HCT116 (cell line): Measurements from ENCODE around the gene LRRFIP1. TPM values are rescaled to one million over a fixed set of nuclear protein-coding genes. Genes with fewer than 3 reads are reported as not detected.

ENCODE experiments used
- ATAC-seq: fragments of 200-7000 bp; cut with Tn5 transposase; 2 replicates; pipeline ENCODE4 v1.9.1; 2020; ENCODE audit warnings: mild to moderate bottlenecking, moderate library complexity
- BruUV-seq: library from RNA; stranded (reverse); fragments of 400-500 nt; replicated peaks from 2 replicates; lab custom pipeline; 2021; lab: Mats Ljungman, UMichigan
- CTCF ChIA-PET: fragments of 300-600 bp; sonication (Branson Sonifier 250); formaldehyde crosslinking; loops from one replicate; lab custom pipeline; 2021; ENCODE audit warnings: antibody characterized with exemption; lab: Charles Lee
- POLR2A ChIA-PET: fragments of 300-600, 350-600 bp; sonication (Branson Sonifier 250); formaldehyde crosslinking; loops from one replicate; lab custom pipeline; 2021; ENCODE audit warnings: antibody characterized with exemption; lab: Charles Lee
- RAD21 ChIA-PET, 2 experiments: fragments of 300-600 bp; sonication (Branson Sonifier 250); formaldehyde crosslinking; loops; one replicate each; lab custom pipeline; 2023; ENCODE audit warnings: low total read pairs in 2 of 2; ENCODE audit not compliant: uncharacterized antibody in 2 of 2, unreplicated experiment in 2 of 2, low non-redundant PET in 1 of 2; lab: Charles Lee
- DNase-seq: peaks from one replicate; pipeline ENCODE4 v3.0.0-alpha.2; 2010; ENCODE audit warnings: low read depth, low spot score
- H2AFZ ChIP-seq: fragments of 200-600 bp; shearing (Covaris generic), sonication (generic); 2 replicates; pipeline ENCODE4 v1.6.1; 2017; ENCODE audit warnings: low read depth, mixed run types, mixed read lengths, antibody characterized with exemption, low read length; ENCODE audit not compliant: poor library complexity, severe bottlenecking
- H3K27ac ChIP-seq: 2 replicates; pipeline ENCODE4 v1.5.1; 2012; ENCODE audit warnings: low read depth, low read length
- H3K27me3 ChIP-seq: fragments of 200-600 bp; sonication (generic); 2 replicates; pipeline ENCODE4 v1.6.1; 2016; ENCODE audit warnings: mixed run types, low read length, mixed read lengths; ENCODE audit not compliant: insufficient read depth
- H3K36me3 ChIP-seq, 2 experiments: fragments of 200-500 bp in 1 of 2; fragments of 200-600 bp in 1 of 2; sonication (Bioruptor generic) in 1 of 2; sonication (generic) in 1 of 2; 2 replicates each; pipeline versions ENCODE4 v1.5.1 to v1.6.1; 2014 to 2016; ENCODE audit warnings: low read length in 2 of 2, inconsistent platforms in 1 of 2, mixed read lengths in 1 of 2, mixed run types in 1 of 2; ENCODE audit not compliant: insufficient read depth in 2 of 2, control insufficient read depth in 1 of 2
- H3K4me1 ChIP-seq, 2 experiments: fragments of 200-600 bp in 1 of 2; sonication (generic) in 1 of 2; 2 replicates each; pipeline versions ENCODE4 v1.5.1 to v1.6.1; 2012 to 2017; ENCODE audit warnings: low read length in 2 of 2, inconsistent platforms in 1 of 2, mild to moderate bottlenecking in 1 of 2, mixed read lengths in 1 of 2, mixed run types in 1 of 2, moderate library complexity in 1 of 2; ENCODE audit not compliant: insufficient read depth in 2 of 2, control insufficient read depth in 1 of 2
- H3K4me2 ChIP-seq: fragments of 200-600 bp; sonication (generic); 2 replicates; pipeline ENCODE4 v1.6.1; 2017; ENCODE audit warnings: mixed run types, low read length, mixed read lengths
- H3K4me3 ChIP-seq, 2 experiments: fragments of 200-600 bp in 1 of 2; sonication (generic) in 1 of 2; replicated peaks in 1 of 2; 2 replicates each; pipeline ENCODE4 v1.5.1; 2011 to 2016; ENCODE audit warnings: low read length in 2 of 2, control low read depth in 1 of 2, low read depth in 1 of 2, mild to moderate bottlenecking in 1 of 2, mixed read lengths in 1 of 2, mixed run types in 1 of 2
- H3K79me2 ChIP-seq: fragments of 200-600 bp; sonication (generic); 2 replicates; pipeline ENCODE4 v1.6.1; 2017; ENCODE audit warnings: mild to moderate bottlenecking, mixed run types, low read length, moderate library complexity, mixed read lengths; ENCODE audit not compliant: insufficient read depth
- H3K9ac ChIP-seq: fragments of 200-600 bp; sonication (generic); 2 replicates; pipeline ENCODE4 v1.6.1; 2016; ENCODE audit warnings: low read length, mixed read lengths
- H3K9me2 ChIP-seq: fragments of 200-600 bp; sonication (generic), shearing (Covaris generic); 2 replicates; pipeline ENCODE4 v1.6.1; 2017; ENCODE audit warnings: mixed run types, mild to moderate bottlenecking, moderate library complexity; ENCODE audit not compliant: insufficient read depth
- H3K9me3 ChIP-seq, 2 experiments: fragments of 200-500 bp in 1 of 2; fragments of 200-600 bp in 1 of 2; sonication (Bioruptor generic) in 1 of 2; sonication (generic) in 1 of 2; 2 replicates each; pipeline ENCODE4 v1.6.1; 2014 to 2017; ENCODE audit warnings: low read length in 2 of 2, mixed read lengths in 2 of 2, inconsistent platforms in 1 of 2, low read depth in 1 of 2, mild to moderate bottlenecking in 1 of 2, mixed run types in 1 of 2, moderate library complexity in 1 of 2; ENCODE audit not compliant: control insufficient read depth in 1 of 2, insufficient read depth in 1 of 2
- H4K20me1 ChIP-seq: fragments of 200-600 bp; sonication (generic), shearing (Covaris generic); 2 replicates; pipeline ENCODE4 v1.6.1; 2017; ENCODE audit warnings: mixed run types, mild to moderate bottlenecking, moderate library complexity; ENCODE audit not compliant: insufficient read depth
- CEBPB ChIP-seq: IDR thresholded peaks from 2 replicates; pipeline ENCODE4 v1.6.1; 2012; ENCODE audit warnings: low read depth
- EZH2 ChIP-seq: fragments of 200-600 bp; sonication (generic); IDR thresholded peaks from 2 replicates; pipeline ENCODE4 v1.6.1; 2017; ENCODE audit warnings: antibody characterized with exemption, mixed run types
- MAX ChIP-seq: IDR thresholded peaks from 2 replicates; pipeline ENCODE4 v1.6.1; 2012
- POLR2A ChIP-seq: IDR thresholded peaks from 2 replicates; pipeline ENCODE4 v1.7.0; 2011; ENCODE audit warnings: borderline replicate concordance; ENCODE audit not compliant: insufficient read depth, insufficient read length; ENCODE audit errors: extremely low read depth
- POLR2AphosphoS5 ChIP-seq: IDR thresholded peaks from 2 replicates; pipeline ENCODE4 v1.6.1; 2011; ENCODE audit warnings: mild to moderate bottlenecking, low read depth, low read length, moderate library complexity
- SIN3A ChIP-seq: IDR thresholded peaks from 2 replicates; pipeline ENCODE4 v1.6.1; 2012; ENCODE audit warnings: low read depth
- SRF ChIP-seq: IDR thresholded peaks from 2 replicates; pipeline ENCODE4 v1.6.1; 2012; ENCODE audit warnings: low read depth
- TCF7L2 ChIP-seq: IDR thresholded peaks from 2 replicates; pipeline ENCODE4 v1.7.0; 2011; ENCODE audit warnings: borderline replicate concordance, inconsistent platforms; ENCODE audit not compliant: insufficient read depth, insufficient read length; ENCODE audit errors: extremely low read depth
- YY1 ChIP-seq: IDR thresholded peaks from 2 replicates; pipeline ENCODE4 v1.6.1; 2011; ENCODE audit warnings: low read length, low read depth, moderate library complexity, mild to moderate bottlenecking; ENCODE audit not compliant: insufficient replicate concordance; ENCODE audit errors: extremely low read depth
- ZBTB33 ChIP-seq: IDR thresholded peaks from 2 replicates; pipeline ENCODE4 v1.6.1; 2011; ENCODE audit warnings: mild to moderate bottlenecking, low read length, moderate library complexity; ENCODE audit not compliant: insufficient replicate concordance; ENCODE audit errors: extremely low read depth
- ZFX ChIP-seq: fragments of 450-650 bp; IDR thresholded peaks from 2 replicates; pipeline ENCODE4 v1.6.1; 2017
- intact Hi-C: fragments of 100-400 bp; cut with micrococcal nuclease; formaldehyde crosslinking; loops from 2 replicates; pipeline ENCODE4 v1.10.0; 2022
- total RNA-seq: library from RNA; stranded (reverse); gene quantifications from one replicate; pipeline ENCODE4 v1.2.1, GENCODE V29; 2021; ENCODE audit not compliant: unreplicated experiment
- TF ChIP-seq, protein P1 (sequence below), 3 experiments: fragments of 200-600 bp in 1 of 3; sonication (generic) in 1 of 3; IDR thresholded peaks in 2 of 3; conservative IDR thresholded peaks in 1 of 3; 2 replicates each; pipeline ENCODE4 v1.5.1; 2012 to 2017; ENCODE audit warnings: low read depth in 2 of 3, low read length in 2 of 3, antibody characterized with exemption in 1 of 3, borderline replicate concordance in 1 of 3, control low read depth in 1 of 3, mild to moderate bottlenecking in 1 of 3, mixed read lengths in 1 of 3, mixed run types in 1 of 3, moderate library complexity in 1 of 3; ENCODE audit not compliant: insufficient read depth in 1 of 3
- TF ChIP-seq, protein P2 (sequence below): IDR thresholded peaks from 2 replicates; pipeline ENCODE4 v1.6.1; 2012

Gene LRRFIP1
- total RNA-seq, 1 experiment from 2014 or later: 76.9 TPM

DNA sequence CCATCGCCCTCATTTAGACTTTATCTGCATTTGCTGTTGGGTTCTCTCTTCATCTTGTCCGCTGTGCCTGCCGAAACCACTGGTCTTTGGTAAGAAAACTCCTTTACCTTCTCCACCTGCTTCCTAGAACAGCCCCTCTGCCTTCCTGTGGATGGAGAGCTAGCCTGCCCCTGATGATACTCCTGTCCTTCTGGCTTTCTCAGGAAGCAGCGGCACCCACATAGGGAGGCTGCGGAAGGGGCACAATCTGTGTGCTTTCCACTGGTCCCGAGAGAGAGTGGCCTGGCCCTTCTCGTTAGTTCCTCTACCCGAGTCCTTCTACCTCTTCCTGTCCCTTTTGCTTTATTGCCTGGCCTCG is 90.9 kb downstream of the LRRFIP1 start:
- Histone ChIP-seq H3K36me3 (0 out of 4 replicates have a peak, but pooled peaks cover 0 to 3% of the 10 kb centered on the region in 2 experiments), H3K9ac (no peak overlapping the region), H3K9me2 (no peaks in the 10 kb centered on the region)

More for the DNA sequence above, 90.9 kb downstream of the LRRFIP1 start:
- ChIA-PET CTCF (no interaction called here), RAD21 (no interaction called here), POLR2A (interaction anchor here (0.8 kb wide), 1 partner anchor 16 kb away, joined by 3 read pairs; no protein-coding TSS in a partner anchor)
- H3K4me3 ChIP-seq: no peak overlapping the region
- ATAC-seq: no peak
- no peak for DNase-seq
- no peaks in the 10 kb centered on the region for H3K9me3 ChIP-seq
- H2AFZ ChIP-seq: no peak overlapping the region
- TF ChIP-seq TCF7L2: no peak
- no peak for TF ChIP-seq YY1
- no peak for TF ChIP-seq EZH2
- TF ChIP-seq, protein P1, sequence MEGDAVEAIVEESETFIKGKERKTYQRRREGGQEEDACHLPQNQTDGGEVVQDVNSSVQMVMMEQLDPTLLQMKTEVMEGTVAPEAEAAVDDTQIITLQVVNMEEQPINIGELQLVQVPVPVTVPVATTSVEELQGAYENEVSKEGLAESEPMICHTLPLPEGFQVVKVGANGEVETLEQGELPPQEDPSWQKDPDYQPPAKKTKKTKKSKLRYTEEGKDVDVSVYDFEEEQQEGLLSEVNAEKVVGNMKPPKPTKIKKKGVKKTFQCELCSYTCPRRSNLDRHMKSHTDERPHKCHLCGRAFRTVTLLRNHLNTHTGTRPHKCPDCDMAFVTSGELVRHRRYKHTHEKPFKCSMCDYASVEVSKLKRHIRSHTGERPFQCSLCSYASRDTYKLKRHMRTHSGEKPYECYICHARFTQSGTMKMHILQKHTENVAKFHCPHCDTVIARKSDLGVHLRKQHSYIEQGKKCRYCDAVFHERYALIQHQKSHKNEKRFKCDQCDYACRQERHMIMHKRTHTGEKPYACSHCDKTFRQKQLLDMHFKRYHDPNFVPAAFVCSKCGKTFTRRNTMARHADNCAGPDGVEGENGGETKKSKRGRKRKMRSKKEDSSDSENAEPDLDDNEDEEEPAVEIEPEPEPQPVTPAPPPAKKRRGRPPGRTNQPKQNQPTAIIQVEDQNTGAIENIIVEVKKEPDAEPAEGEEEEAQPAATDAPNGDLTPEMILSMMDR (IDR thresholded peaks at IDR 0.05 in 2 of 3, conservative IDR thresholded peaks at IDR 0.05 in 1 of 3; ENCODE audit: borderline replicate concordance in 1 of 3, insufficient read depth in 1 of 3, low read depth in 2 of 3, low read length in 2 of 3): no peak
- no peak for TF ChIP-seq ZFX
- no peak for TF ChIP-seq SIN3A
- no peak for TF ChIP-seq MAX
- TF ChIP-seq ZBTB33: no peak
- no peak for TF ChIP-seq POLR2A
- TF ChIP-seq CEBPB: no peak
- TF ChIP-seq, protein P2, sequence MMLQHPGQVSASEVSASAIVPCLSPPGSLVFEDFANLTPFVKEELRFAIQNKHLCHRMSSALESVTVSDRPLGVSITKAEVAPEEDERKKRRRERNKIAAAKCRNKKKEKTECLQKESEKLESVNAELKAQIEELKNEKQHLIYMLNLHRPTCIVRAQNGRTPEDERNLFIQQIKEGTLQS: no peak
- no peak for TF ChIP-seq POLR2AphosphoS5
- TF ChIP-seq SRF: no peak
- no TSS peak for BruUV-seq
- H3K4me1 ChIP-seq: peaks cover 2 to 4% of the 10 kb centered on the region in 2 experiments; a peak in 3 of 4 replicates
- H4K20me1 ChIP-seq: peaks cover 4% of the 10 kb centered on the region; the same call in 1 of the 2 replicates
- no peak overlapping the region for H3K4me2 ChIP-seq
- no peaks in the 10 kb centered on the region for H3K27me3 ChIP-seq
- H3K27ac ChIP-seq: no peak overlapping the region
- peaks cover 80% of the 10 kb centered on the region for H3K79me2 ChIP-seq
- intact Hi-C loops: no loop called here
